Measurements from ENCODE around the gene SLC5A12. TPM values are rescaled to one million over a fixed set of nuclear protein-coding genes. Genes with fewer than 3 reads are reported as not detected.

SLC5A12 gene
- total and polyA plus RNA-seq, 10 of the 15 experiments (the other 5 are each of a cell fraction or from before 2014, with no cell fraction given) = 0.06 to 0.15 TPM; not detected in 8

GRCh38 chr11:26622181-26622580 lies 99.7 kb downstream of the SLC5A12 start:
- intact Hi-C loops (cut with micrococcal nuclease; ENCODE audit: unreplicated experiment) (loop anchor here (10.0 kb wide), 1 partner anchor 613 kb away; no protein-coding TSS in a partner anchor), in situ Hi-C loops (cut with MboI) (no loop called here)
- TF ChIP-seq ATF7 (IDR thresholded peaks at IDR 0.05; ENCODE audit: low read depth) = no peak
- TF ChIP-seq MYC (IDR thresholded peaks at IDR 0.05; ENCODE audit: insufficient read depth, insufficient read length, insufficient replicate concordance, low read length, severe bottlenecking) = no peak
- TF ChIP-seq ZBTB33 (IDR thresholded peaks at IDR 0.05) = no peak
- no peak for TF ChIP-seq BHLHE40 (IDR thresholded peaks at IDR 0.05; ENCODE audit: borderline replicate concordance in 1 of 2, low read depth in 2 of 2, low read length in 1 of 2)
- no peak for TF ChIP-seq RFX5 (IDR thresholded peaks at IDR 0.05; ENCODE audit: low read depth, low read length)
- TF ChIP-seq SMARCA5 (IDR thresholded peaks at IDR 0.05) = no peak
- TF ChIP-seq NR2F1 (conservative IDR thresholded peaks at IDR 0.05) = no peak
- TF ChIP-seq USF1 (IDR thresholded peaks at IDR 0.05; ENCODE audit: borderline replicate concordance, extremely low read length, insufficient read depth, low read depth, low read length) = no peak
- no peak for TF ChIP-seq HDAC2 (IDR thresholded peaks at IDR 0.05)
- Histone ChIP-seq H3K36me3 (ENCODE audit: control insufficient read depth in 2 of 2, insufficient read depth in 2 of 2, low read length in 1 of 2) (no peaks in the 10 kb centered on the region), H3K4me3 (no peak overlapping the region), H2AFZ (ENCODE audit: control insufficient read depth, low read depth, low read length) (no peak overlapping the region), H3K4me2 (ENCODE audit: control insufficient read depth, insufficient read depth) (no peak overlapping the region), H3K9ac (ENCODE audit: control insufficient read depth, insufficient read depth, low read length) (no peak overlapping the region), H3K27me3 (replicated peaks in 1 of 2; ENCODE audit: control insufficient read depth in 2 of 2, insufficient read depth in 2 of 2, low read length in 1 of 2) (no peaks in the 10 kb centered on the region), H3K79me2 (ENCODE audit: control insufficient read depth, insufficient read depth, low read length) (no peaks in the 10 kb centered on the region), H3K4me1 (ENCODE audit: control insufficient read depth, insufficient read depth, low read length) (no peaks in the 10 kb centered on the region), H4K20me1 (ENCODE audit: control insufficient read depth, insufficient read depth) (no peaks in the 10 kb centered on the region), H3K9me3 (replicated peaks; ENCODE audit: control insufficient read depth, insufficient read depth, low read length) (no peaks in the 10 kb centered on the region), H3K27ac (ENCODE audit: control insufficient read depth, insufficient read depth) (no peak overlapping the region)
- POLR2A ChIA-PET = interaction anchor here (0.7 to 1.5 kb wide), 2 partner anchors 9 to 10 kb away, joined by 3 to 7 read pairs; no protein-coding TSS in a partner anchor
- FAIRE-seq (no peak), DNase-seq (ENCODE audit: low read depth, low spot score) (no peak), ATAC-seq (no peak; the same call in 2 of the 3 replicates)
- RAD21 ChIA-PET (ENCODE audit: unreplicated experiment) = interaction anchor here (0.7 to 3.0 kb wide), 6 partner anchors 9 to 71 kb away, joined by 3 to 7 read pairs (median 4); no protein-coding TSS in a partner anchor
- SMC1A ChIA-PET (ENCODE audit: uncharacterized antibody, unreplicated experiment) = interaction anchor here (0.7 to 2.9 kb wide), 12 partner anchors 9 to 535 kb away, joined by 3 to 10 read pairs (median 4); no protein-coding TSS in a partner anchor
- BruUV-seq (replicated peaks) = no TSS peak
- CTCF ChIA-PET = interaction anchor here (1.0 to 1.5 kb wide), 4 partner anchors 9 to 71 kb away, joined by 3 to 6 read pairs (median 3); no protein-coding TSS in a partner anchor
- WGBS (ENCODE audit: insufficient coverage, insufficient replicate concordance, low lambda C conversion rate, missing lambda C conversion rate) = 65% methylated on average over 2 of the region's 2 CpGs

Data from GM12878 (cell line).